HG03575 (cell line): ENCODE measurements around the gene PLRG1.

Experiments
- ATAC-seq: cut with Tn5 transposase; IDR thresholded peaks from one replicate; pipeline ENCODE4 v1.9.1; 2021; ENCODE audit not compliant: unreplicated experiment, insufficient number of reproducible peaks, low FRiP score; ENCODE audit errors: extremely low read depth

Gene PLRG1

DNA sequence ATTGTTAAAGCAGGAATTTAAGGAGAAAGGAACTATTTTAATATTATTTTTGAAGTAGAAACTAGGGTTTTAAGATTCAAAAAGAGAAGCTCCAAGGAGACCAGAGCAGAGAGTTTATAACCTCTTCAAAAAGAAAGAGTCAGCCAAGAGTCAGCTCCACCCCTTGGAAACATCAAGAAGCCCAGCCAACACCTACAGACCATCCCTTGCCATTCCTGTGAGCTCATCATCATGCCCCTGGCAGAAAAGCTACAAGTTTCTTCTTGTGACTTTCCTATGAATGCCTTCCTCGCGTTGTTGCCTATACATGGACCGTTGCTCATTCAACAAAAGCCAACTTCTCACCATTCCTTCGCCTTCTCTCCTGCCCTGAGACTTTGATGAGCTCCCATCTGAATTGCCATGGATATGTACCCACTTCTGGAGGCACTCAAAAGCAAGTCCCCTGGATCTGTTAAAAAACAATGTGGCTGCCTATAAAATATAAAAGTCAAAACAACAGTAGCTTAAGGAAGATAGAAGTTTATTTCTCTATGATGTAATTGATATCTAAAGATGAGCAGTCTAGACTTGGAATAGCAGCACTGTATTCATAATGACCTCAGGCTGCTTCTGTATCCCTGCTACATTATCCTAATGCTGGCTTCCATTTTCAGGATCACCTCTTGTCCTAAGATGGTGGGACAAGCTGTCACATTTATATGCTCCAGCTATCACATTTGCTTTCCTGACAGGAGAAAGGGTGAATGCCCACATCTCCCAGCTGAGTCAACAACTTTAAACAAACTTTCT is 20.3 kb downstream of the PLRG1 start:
- no peak for ATAC-seq

DNA sequence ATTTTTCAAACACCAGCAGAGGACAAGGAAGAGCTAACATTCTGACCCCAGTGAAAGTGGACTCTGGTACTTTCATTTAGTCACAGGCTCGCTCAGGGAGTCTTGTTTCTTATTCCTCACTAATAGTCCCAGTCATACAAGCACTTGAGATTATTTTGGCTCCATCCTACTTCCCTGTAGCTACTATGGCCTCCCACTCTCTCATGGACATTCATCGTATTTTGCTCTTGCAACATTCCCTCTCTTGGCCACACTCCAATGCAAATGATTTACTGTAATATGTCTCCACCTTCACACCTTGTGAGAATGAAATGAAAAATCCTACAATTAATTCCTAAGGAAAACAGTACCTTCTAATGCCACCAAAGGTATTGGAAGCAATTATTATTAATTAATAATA is 21.3 kb downstream of the PLRG1 start:
- no peak for ATAC-seq

DNA sequence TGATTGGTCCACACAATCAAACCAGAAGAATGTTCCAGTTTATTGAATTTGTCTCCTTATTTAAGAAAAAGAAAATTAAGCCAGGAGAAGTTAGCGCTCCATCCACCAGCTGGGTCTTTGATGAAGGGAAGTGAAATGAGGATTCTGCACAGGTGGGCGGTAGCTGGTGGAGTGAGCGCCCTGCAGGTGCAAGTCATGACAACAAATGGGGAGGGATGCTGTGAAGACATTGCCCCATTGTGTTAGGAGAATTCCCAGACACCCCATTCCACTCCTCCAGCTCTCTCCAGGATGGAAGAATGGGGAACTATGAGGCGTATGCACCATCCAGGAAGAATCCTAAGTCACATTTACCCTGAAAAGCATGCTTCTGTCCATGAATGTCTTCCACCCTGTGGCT is 22.9 kb downstream of the PLRG1 start:
- no peak for ATAC-seq

DNA sequence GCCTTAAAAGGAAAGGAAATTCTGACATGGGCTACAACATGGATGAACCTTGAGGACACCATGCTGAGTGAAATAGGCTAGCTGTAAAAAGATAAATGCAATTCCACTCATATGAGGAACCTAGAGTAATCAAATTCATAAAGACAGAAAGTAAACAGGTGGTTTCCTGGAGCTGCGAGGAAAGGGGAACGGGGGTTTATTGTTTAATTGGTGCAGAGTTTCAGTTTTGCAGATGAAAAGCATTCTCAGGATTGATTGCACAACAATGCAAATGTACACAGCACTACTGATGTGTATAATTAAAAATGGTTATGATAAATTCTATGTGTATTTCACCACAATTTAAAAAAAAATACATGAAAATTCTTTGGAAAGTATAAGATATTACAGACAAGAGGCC is 24.0 kb downstream of the PLRG1 start:
- no peak for ATAC-seq

DNA sequence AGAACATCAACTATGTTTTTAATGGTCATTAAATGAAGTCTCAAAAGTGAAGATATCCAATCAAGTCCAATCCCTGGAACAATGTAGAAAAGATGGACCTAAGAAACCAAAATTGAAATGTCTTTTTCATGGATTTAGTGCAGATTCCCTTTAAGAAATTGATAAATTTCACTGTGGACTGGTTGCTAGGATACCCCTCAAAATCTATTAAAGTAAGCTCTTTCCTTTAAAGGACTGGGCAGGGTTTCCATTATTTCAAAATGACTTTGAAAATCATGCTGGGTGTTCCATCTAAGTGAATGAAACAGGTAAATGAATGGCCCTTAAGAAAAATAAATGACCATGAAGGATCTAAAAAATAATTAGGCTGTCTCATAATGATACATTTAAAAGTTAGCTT is 28.6 kb downstream of the PLRG1 start:
- ATAC-seq = no peak

DNA sequence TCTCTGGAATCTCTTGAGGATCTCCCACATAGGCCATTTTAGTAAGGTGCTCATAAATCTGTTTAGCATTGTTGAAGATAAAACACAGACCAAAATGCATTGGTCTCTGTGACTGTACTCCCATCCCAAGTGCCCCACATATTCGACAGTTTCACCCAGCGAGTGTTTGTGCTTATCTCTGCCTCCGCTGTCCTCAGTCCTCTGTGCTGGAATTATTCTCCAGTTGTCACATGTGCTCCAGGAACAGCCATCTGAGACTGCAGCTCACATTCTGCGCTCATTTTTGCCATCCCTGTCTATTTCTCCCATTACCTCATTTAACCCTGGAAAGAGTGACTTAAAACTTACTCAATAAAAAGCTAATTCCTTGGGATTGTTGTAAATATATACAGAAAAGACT is 31.0 kb downstream of the PLRG1 start:
- no peak for ATAC-seq

DNA sequence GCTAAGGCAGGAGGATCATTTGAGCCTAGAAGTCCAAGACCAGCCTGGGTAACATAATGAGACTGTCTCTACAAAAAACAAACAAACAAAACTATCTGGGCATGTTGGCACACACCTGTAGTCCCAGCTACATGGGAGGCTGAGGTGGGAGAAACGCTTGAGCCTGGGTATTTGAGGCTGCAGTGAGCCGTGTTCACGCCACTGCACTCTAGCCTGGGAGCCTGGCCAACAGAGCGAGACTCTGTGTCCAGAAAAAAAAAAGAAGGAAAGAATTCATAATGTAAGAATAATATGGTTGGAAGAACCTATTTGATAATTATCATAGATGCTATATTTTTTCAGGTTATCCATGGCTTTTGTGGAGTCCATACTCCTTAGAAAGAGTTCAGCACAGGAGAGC is 32.6 kb downstream of the PLRG1 start:
- ATAC-seq = no peak

DNA sequence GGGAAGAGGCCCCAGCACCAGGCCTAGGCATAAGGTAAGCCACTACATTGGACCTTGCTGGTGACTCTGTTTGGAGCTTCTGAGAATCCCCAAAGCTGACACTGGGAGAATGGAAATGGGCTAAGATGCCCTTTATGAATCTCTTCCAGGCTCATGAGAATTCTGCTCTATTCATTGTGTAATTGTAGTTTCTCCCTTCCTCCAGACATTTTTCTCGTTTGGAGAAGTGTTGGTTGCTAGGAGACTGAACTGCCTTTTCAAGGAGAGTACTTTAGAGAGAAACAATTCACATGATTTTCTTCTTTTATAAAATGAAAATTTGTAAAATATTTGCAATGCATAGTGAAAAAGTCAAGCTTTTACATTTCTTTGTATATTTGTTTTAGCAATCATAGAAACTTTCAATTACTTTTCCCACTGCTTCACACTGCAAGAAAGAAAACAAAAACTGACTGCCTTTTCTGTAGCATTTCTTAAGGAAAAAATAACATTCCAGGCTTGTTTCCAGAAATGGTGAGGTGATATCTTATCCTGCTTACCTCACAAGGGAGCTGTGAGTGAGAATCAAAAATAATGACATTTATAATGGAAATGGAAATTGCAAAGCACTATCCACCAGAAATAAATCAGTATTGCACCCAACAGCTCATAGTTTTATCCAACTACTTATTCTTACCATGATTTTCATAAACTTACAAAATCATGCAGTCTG is 33.7 kb downstream of the PLRG1 start:
- ATAC-seq = no peak

DNA sequence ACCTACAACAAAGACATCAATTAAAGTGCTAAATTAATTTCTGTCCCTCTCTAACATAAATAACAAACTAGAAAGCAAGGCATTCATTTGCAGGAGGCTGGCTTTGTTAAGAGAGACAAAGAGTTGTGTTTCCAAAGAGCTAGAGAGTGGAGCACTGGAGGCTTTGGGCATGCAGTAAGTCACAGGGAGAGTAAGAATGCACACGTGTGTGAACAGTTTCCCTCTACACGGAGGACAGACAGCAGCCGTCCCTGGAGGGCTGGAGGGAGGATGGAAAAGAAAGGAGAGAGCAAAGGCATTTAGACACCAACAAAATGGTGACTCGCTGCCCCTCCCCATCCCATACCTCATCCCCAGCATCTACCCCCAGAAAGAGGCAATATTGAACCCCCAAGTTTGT is 38.2 kb downstream of the PLRG1 start:
- ATAC-seq = no peak

DNA sequence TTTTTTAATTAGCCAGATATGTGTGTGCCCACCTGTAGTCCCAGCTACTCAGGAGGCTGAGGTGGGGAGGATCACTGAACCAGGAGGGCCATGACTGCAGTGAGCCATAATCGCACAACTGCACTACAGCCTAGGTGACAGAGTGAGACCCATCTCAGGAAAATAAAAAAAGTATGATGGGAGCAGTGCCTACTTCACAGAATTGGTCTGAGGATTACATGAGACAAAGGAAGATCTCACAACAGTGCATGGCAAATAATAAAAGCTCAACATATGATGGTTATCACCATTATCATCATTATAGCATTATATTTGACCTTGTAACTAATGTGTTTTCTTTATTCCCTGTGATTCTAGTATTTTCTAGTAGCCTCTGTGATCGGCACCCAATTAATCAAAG is 38.7 kb downstream of the PLRG1 start:
- ATAC-seq = no peak

DNA sequence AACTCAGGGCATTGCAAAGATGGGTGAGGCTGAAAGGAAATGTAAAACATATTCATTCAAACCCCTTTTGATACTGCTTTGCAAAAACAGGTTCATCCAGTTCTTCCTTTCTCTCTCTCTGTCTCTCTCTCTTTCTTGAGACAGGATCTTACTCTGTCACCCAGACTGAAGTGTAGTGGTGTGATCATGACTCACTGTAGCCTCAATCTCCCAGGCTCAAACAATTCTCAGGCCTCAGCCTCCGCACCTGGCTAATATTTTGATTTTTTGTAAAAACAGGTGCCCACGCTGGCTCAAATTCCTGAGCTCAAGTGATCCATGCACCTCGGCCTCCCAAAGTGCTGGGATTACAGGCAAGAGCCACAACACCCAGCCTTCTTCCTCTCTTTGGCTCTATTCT is 43.0 kb downstream of the PLRG1 start:
- ATAC-seq = no peak

DNA sequence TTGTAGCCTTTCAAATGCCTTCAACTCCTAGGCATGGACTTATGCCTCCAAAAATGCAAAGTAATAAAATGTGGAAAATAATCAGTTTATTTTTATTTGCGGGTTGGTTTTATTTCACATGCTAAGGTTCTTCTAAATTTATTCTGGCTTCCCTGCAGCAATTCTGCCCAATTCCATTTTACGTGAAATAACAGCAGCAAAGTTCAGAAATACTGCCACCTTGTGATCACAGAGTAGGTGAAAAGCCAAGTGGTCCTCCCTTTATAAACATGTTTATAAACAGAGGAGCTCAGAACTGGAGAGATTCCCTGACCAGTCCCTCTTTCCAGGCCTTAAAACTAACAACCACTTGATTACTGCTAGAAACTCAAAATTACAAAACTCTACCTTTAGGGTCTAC is 43.9 kb downstream of the PLRG1 start:
- no peak for ATAC-seq

DNA sequence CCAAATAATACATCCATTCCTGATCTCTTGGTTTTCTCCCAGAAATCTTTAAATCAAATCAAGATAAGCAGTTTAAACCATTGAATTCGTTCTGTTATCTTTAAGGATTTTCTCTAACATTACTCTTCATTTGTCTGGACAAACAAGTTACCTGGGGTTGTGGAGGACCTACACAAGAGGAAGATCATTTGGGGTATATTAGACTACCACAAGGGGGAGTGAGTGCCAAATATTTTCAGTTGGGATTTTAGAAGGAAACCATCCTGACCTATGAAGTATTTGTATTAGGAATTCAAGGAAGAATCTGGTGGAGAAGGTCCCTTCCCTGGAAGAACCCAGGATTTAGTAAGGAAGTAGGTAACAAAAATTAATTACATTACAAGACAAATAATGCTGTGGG is 46.6 kb downstream of the PLRG1 start:
- no peak for ATAC-seq

DNA sequence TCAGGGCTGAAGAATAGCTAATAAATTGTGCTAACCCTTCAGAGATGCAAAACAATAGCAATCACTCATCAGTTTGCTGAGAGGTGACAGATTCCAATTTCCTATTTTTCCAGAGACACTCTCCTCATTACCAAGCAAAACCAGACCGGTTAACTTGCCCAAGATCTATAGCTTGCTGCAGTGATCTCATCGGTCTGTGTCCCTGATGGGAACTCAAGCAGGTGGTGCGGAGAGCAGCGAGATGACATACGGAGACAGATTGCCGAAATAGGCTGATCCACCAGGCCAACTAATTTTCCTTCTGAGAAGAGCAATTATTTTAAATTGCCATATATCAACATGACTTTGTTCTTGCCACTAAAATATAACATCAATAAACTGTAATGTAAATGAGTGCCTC is 48.1 kb downstream of the PLRG1 start:
- no peak for ATAC-seq

DNA sequence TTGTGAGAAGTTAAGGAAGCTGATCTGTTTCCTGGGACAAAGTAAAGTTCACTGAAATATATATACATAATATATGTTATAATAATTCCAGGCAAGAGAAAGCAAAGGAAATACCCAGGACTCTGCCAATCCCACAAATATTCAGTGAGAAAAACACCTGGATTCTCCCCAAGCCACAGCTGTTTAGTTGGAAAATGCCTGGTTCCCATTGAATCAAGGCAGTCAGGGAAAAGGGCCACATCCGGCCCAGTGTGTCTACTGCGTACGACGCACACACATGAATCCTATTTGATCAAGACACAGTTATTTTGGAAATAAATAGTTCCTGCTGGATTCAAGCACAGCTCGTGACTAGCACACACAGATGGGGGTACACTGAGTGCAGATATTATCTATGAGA is 52.3 kb downstream of the PLRG1 start:
- no peak for ATAC-seq

DNA sequence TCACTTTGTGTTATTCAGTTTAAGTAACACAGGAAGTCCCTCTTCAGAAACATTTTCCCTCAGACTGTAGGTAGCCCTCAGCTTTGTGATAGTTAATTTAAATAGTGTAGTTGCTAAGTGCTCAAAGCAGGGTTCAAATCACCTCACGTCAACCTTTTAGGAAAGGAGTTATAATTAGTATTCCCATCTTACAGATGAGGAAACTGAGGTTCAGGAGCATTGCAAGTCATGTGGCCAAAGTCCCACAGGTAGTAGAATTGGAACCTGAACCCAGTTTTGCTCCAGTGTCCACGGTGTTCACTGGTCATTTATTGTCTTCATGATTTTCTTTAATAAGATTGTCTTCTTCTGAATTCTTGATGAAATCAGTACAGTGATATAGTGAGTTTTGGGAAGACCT is 54.3 kb downstream of the PLRG1 start:
- ATAC-seq = no peak

DNA sequence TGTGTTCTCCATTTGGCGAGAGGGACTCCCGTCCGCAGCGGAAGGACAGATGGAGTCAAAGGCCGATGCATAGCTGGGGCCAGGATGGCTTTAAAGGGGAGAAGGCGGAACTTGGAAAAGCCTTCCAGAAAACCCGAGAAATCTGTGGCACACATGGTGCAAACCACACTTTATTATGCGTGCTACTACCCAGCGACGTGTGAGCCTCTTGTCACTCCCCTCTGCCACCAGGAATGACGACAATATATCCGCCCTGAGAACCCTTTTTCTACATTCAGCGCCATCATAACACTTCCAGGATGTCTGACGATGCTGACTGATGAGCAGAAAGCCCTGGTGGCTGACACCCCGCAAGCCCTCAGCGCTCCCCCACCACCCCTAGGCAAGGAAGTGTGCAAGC is 57.9 kb downstream of the PLRG1 start:
- no peak for ATAC-seq

DNA sequence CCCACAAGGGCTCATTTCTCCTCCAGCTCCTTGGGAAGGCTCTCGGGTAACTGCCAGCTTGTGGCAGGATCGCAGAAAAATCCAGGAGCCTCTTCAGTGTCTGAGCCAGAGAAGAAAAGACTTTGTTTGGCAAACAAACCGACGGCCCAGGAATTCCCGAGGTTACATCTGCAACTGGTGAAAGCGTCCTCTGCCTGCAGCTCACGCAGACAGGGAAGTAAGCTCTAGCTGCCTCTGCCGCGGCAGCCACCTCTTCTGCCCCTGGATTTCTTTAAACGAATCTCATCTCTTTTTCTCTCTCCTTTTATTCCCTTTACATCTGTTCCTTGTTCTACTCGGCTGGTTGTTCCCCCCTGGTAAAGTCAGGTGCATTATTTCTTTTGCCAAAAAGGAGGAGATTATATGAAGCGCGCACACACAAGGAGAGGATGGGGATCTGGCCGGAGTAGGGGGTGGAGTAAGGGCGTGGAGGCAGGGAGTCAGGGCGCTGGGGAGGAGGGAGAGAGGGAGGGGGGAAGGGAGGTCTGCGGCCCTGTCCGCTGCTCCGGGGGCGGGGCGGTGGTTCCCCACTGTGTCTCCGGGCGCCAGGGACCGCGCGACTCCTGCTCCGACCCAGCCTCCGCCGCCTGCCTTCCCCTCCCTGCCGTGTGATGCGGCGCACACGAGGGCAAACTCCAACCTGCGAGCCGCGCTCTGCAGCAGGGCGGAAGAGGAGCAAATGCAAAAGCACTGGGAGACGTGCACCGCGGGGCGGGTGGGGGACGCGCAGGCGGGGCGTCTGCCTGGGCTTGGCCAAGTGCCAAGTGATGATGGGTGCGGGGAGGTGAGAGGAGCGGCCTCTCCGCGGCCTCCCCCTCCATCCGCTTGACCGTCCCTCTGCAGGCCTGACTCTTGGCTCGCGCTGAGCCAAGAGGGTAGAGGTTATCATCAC is 58.6 kb downstream of the PLRG1 start, which contains the start of gene DCHS2:
Gene DCHS2 (minus strand): TSS at position 459 of the 931 bp plus-strand sequence. CDS start 444 bp downstream, at position 15.
- no peak for ATAC-seq

DNA sequence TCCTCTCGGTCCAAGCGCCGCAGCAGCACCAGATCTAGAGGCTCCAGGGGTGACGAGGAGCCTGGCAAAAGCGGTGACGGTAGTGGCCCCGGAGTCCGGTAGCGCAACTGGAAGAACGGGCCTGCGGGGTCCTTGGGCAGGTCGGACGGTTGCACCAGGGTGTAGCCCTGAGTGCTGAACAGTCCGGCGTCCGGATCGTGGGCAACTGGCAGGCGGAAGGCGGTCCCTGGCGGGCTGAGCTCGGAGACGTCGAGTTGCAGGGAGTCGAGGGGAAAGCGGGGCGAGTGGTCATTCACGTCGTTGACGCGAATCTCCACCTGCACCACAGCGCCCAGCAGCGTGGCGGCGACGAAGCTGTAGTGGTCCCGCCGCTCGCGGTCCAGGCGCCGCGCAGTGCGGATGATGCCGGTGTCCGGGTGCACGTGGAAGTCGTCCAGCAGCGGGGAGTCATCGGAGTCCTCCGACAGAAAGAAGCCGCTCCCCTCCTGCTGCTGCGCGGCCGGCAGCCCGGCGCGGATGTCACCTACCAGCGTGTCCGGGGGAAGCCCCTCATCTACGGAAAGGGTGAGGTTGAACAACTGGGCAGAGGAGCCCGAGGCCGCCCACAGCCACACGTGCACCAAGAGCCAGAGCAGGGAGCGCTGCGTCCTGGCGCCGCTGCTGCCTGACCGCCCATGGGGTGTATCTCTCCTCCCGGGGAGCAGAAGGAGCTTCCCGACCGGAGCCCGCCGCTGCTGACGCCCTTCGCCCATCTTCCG is 59.4 kb downstream of the PLRG1 start:
- ATAC-seq = no peak
